Activated CD4-positive, CD25-positive, alpha-beta regulatory T cell treated with anti-CD3 and anti-CD28 coated beads, Interleukin-2, amount 50 U/mL, for 24 hours (primary cell): ENCODE data around the gene MAPRE3.
"Not testable (repeated sequence)": the region's sequence is repeated elsewhere in the genome, so short reads cannot be mapped to it uniquely, and the experiment has no call there.

Source experiments
- ATAC-seq, 2 donors: fragments of 150-1000 bp; cut with Tn5 transposase; one replicate each; pipeline ENCODE4 v1.10.0; 2021; ENCODE audit warnings: mild to moderate bottlenecking in 1 of 2, moderate library complexity in 1 of 2

MAPRE3 gene

GRCh38 chr2:27071990-27072830 lies 101.8 kb downstream of the MAPRE3 start:
- ATAC-seq, result no peak

DNA sequence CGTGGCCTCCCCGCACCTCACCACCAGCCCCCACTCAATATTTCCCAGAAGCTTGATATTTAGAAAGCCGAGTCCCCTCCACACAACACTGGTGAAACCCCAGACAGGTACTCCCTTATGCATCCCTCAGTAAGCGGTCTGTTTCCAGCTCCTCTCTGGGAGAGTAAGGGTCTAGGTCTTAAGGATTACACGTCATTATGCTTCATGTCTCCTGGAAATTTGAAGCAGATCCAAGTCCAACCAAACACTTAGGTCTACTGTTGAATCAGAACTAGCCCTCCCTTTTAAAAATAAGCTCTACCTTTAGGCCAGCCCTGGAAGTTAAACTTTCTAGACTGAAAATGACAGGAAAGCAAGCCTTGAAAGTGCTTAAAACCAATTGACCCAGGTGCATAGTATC lies 102.5 kb downstream of the MAPRE3 start:
- no peak for ATAC-seq

- ATAC-seq, result no peak
Measured at GRCh38 chr2:27073782-27074181, 103.3 kb downstream of the MAPRE3 start.

DNA sequence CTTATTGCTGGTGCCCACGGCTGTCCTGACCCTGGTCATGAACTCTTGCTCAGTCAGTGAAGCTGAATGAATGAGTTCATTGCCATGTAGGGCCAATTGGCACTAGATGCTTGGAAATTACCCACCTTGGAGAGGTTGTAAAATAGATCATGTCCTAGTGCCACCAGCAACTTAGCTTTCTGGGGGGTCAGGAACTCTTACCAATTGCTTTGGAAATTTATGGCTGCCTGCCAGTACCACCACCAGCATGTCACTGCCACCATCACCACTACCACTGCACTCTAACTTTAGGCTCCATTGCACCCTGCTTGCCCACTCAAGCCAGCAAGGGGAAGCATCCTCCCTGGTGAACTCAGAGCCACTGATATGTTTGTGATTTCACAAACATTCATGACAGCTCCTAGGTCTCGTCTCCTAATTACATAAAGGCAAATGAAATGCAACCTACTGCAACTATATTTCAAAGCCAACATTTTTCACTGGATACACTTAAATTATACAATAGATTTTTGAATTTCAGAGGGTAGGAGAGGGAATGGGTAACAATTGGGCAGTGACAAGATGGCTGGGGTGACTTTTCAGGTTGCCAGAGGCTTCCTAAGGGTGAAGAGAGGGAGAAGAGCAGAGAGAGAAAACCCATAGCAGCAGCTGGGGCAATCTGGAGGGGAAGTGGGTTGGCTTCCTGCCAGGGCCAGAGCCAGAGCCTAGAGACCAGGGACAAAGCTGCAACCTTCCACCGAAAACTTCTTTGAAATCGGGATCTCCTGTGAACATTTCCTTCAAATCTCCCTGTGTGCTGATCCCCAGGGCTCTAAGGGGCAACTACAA lies 104.5 kb downstream of the MAPRE3 start:
- ATAC-seq, result no peak

GRCh38 chr2:27075566-27075871 lies 105.1 kb downstream of the MAPRE3 start:
- ATAC-seq, result not testable (repeated sequence)

- no peak for ATAC-seq
Measured at GRCh38 chr2:27076323-27076722, 105.9 kb downstream of the MAPRE3 start.
